Panc1 (cell line): Measurements from ENCODE around the gene GMDS. TPM values are rescaled to one million over a fixed set of nuclear protein-coding genes. Genes with fewer than 3 reads are reported as not detected.

ENCODE experiments used
- ATAC-seq: fragments of 200-7000 bp; cut with Tn5 transposase; 2 replicates; pipeline ENCODE4 v1.9.1; 2020; ENCODE audit warnings: mild to moderate bottlenecking, moderate library complexity
- BruUV-seq: library from RNA; stranded (reverse); fragments of 400-500 nt; replicated peaks from 2 replicates; lab custom pipeline; 2021; lab: Mats Ljungman, UMichigan
- CTCF ChIA-PET: fragments of 300-600 bp; sonication (Branson Sonifier 250); formaldehyde crosslinking; loops from one replicate; lab custom pipeline; 2022; ENCODE audit warnings: antibody characterized with exemption; lab: Charles Lee
- POLR2A ChIA-PET: fragments of 300-600 bp; sonication (Branson Sonifier 250); formaldehyde crosslinking; loops from one replicate; lab custom pipeline; 2022; ENCODE audit warnings: antibody characterized with exemption; lab: Charles Lee
- DNase-seq: peaks from one replicate; pipeline ENCODE4 v3.0.0-alpha.2; 2010; ENCODE audit warnings: low read depth, low spot score
- H3K27ac ChIP-seq: 2 replicates; pipeline ENCODE4 v1.5.1; 2011; ENCODE audit warnings: mild to moderate bottlenecking, low read length, inconsistent platforms
- H3K27me3 ChIP-seq: fragments of 200-500 bp; sonication (Bioruptor generic); 2 replicates; pipeline ENCODE4 v1.6.0; 2014; ENCODE audit warnings: low read length, inconsistent platforms; ENCODE audit not compliant: control insufficient read depth, insufficient read depth
- H3K36me3 ChIP-seq: fragments of 200-500 bp; sonication (Bioruptor generic); 2 replicates; pipeline ENCODE4 v1.5.1; 2014; ENCODE audit warnings: inconsistent platforms, mild to moderate bottlenecking, low read length, moderate library complexity; ENCODE audit not compliant: control insufficient read depth, insufficient read depth
- H3K4me1 ChIP-seq: 2 replicates; pipeline ENCODE4 v1.5.1; 2011; ENCODE audit warnings: inconsistent platforms, mild to moderate bottlenecking, low read length, moderate library complexity; ENCODE audit not compliant: control insufficient read depth, insufficient read depth
- H3K4me3 ChIP-seq, 2 experiments: 2 replicates each; pipeline ENCODE4 v1.5.1; 2011 to 2012; ENCODE audit warnings: low read depth in 2 of 2, low read length in 2 of 2, mild to moderate bottlenecking in 2 of 2, inconsistent platforms in 1 of 2, moderate library complexity in 1 of 2
- H3K9me3 ChIP-seq: fragments of 200-500 bp; sonication (Bioruptor generic); 2 replicates; pipeline ENCODE4 v1.5.1; 2014; ENCODE audit warnings: low read depth, mild to moderate bottlenecking, inconsistent platforms, low read length, moderate library complexity; ENCODE audit not compliant: control insufficient read depth, insufficient read depth
- CTCF ChIP-seq: fragments of 450-650 bp; IDR thresholded peaks from 2 replicates; pipeline ENCODE4 v1.5.1; 2017; ENCODE audit warnings: mild to moderate bottlenecking
- POLR2AphosphoS5 ChIP-seq: IDR thresholded peaks from 2 replicates; pipeline ENCODE4 v1.6.1; 2012; ENCODE audit warnings: mild to moderate bottlenecking, low read depth, low read length, moderate library complexity
- REST ChIP-seq, 2 experiments: IDR thresholded peaks; 2 replicates each; pipeline ENCODE4 v1.6.1; 2011 to 2012; ENCODE audit warnings: low read depth in 2 of 2, control low read depth in 1 of 2, low read length in 1 of 2, mild to moderate bottlenecking in 1 of 2, moderate library complexity in 1 of 2; ENCODE audit not compliant: insufficient read depth in 1 of 2
- SIN3A ChIP-seq: IDR thresholded peaks from 2 replicates; pipeline ENCODE4 v1.6.1; 2012; ENCODE audit warnings: low read depth, mild to moderate bottlenecking, low read length, moderate library complexity, borderline replicate concordance; ENCODE audit not compliant: insufficient read depth
- TCF7L2 ChIP-seq: IDR thresholded peaks from 2 replicates; pipeline ENCODE4 v1.6.1; 2011; ENCODE audit warnings: mild to moderate bottlenecking, low read depth, low read length, inconsistent platforms
- in situ Hi-C: cut with HindIII; loops from 2 replicates; pipeline ENCODE4 v1.10.0; 2016; ENCODE audit warnings: low sequenced_read_pairs, low pct_unique_long_range_greater_than_20kb
- intact Hi-C: fragments of 100-400 bp; cut with micrococcal nuclease; formaldehyde crosslinking; loops from one replicate; pipeline ENCODE4 v1.10.0; 2022; ENCODE audit not compliant: unreplicated experiment
- total RNA-seq: library from RNA; stranded (reverse); gene quantifications from one replicate; pipeline ENCODE4 v1.2.1, GENCODE V29; 2021; ENCODE audit not compliant: unreplicated experiment

Gene GMDS
- total RNA-seq, 1 experiment from 2014 or later: 9.8 TPM

- Histone ChIP-seq H3K4me3 (no peak overlapping the region), H3K27ac (no peak overlapping the region), H3K27me3 (peaks cover 10% of the 10 kb centered on the region), H3K4me1 (no peaks in the 10 kb centered on the region), H3K36me3 (no peaks in the 10 kb centered on the region), H3K9me3 (no peaks in the 10 kb centered on the region)
- ChIA-PET CTCF (no interaction called here), POLR2A (no interaction called here)
- DNase-seq (no peak), ATAC-seq (no peak)
- intact Hi-C loops (no loop called here), in situ Hi-C loops (no loop called here)
- TF ChIP-seq POLR2AphosphoS5: no peak
- TF ChIP-seq TCF7L2: no peak
- TF ChIP-seq REST (IDR thresholded peaks at IDR 0.05; ENCODE audit: insufficient read depth in 1 of 2, low read depth in 2 of 2, low read length in 1 of 2): no peak
- TF ChIP-seq SIN3A: no peak
- no peak for TF ChIP-seq CTCF
- no TSS peak for BruUV-seq
Observed at GRCh38 chr6:1589208-1589607, 656.2 kb downstream of the GMDS start.

GRCh38 chr6:1587977-1588376 is 657.4 kb downstream of the GMDS start:
- no TSS peak for BruUV-seq

More at GRCh38 chr6:1587977-1588376, 657.4 kb downstream of the GMDS start:
- POLR2A ChIA-PET: no interaction called here
- Histone ChIP-seq H3K27me3 (peaks cover 6% of the 10 kb centered on the region), H3K9me3 (no peaks in the 10 kb centered on the region), H3K4me3 (no peak overlapping the region), H3K27ac (no peak overlapping the region), H3K4me1 (no peaks in the 10 kb centered on the region), H3K36me3 (no peaks in the 10 kb centered on the region)
- intact Hi-C loops (no loop called here), in situ Hi-C loops (no loop called here)
- DNase-seq (no peak), ATAC-seq (no peak)
- TF ChIP-seq POLR2AphosphoS5 (no peak), TCF7L2 (no peak), REST (IDR thresholded peaks at IDR 0.05; ENCODE audit: insufficient read depth in 1 of 2, low read depth in 2 of 2, low read length in 1 of 2) (no peak), CTCF (no peak), SIN3A (no peak)
- CTCF ChIA-PET: no interaction called here
